Nephron progenitor cell (in vitro differentiated cells): ENCODE data around the gene GRIN2C.

Experiments
- DNase-seq: peaks from one replicate; pipeline ENCODE4 v3.0.0; 2021
- H3K27ac Mint-ChIP-seq: 2 replicates; pipeline ENCODE4 v1.8.0; 2021; ENCODE audit warnings: mild to moderate bottlenecking, moderate library complexity, mixed read lengths
- H3K27me3 Mint-ChIP-seq: 2 replicates; pipeline ENCODE4 v1.8.0; 2021; ENCODE audit warnings: mild to moderate bottlenecking, low read depth, mixed read lengths; ENCODE audit not compliant: poor library complexity
- H3K36me3 Mint-ChIP-seq: 2 replicates; pipeline ENCODE4 v1.8.0; 2021; ENCODE audit warnings: low read depth, mixed read lengths
- H3K4me1 Mint-ChIP-seq: 2 replicates; pipeline ENCODE4 v1.8.0; 2021; ENCODE audit warnings: mixed read lengths
- H3K4me3 Mint-ChIP-seq: 2 replicates; pipeline ENCODE4 v1.8.0; 2021; ENCODE audit warnings: mild to moderate bottlenecking, moderate library complexity, mixed read lengths
- H3K9me3 Mint-ChIP-seq: 2 replicates; pipeline ENCODE4 v1.8.0; 2021; ENCODE audit warnings: mild to moderate bottlenecking, moderate library complexity, mixed read lengths
- TF ChIP-seq, protein P1 (sequence below): fragments of 200-600 bp; sonication (generic); IDR thresholded peaks from 2 replicates; pipeline ENCODE4 v1.5.0; 2021; ENCODE audit warnings: antibody characterized with exemption

Gene GRIN2C

GRCh38 chr17:74892974-74893911 is 33.6 kb upstream of the GRIN2C start, which contains the start of gene FADS6:
FADS6 (minus strand) TSS chr17:74893633; CDS start chr17:74893595, 38 bp downstream.
- H3K9me3 Mint-ChIP-seq: no peaks in the 10 kb centered on the region
- no peak within 1 kb of the TSS for H3K27ac Mint-ChIP-seq
- no peaks in the 10 kb centered on the region for H3K36me3 Mint-ChIP-seq
- H3K27me3 Mint-ChIP-seq: peaks cover 99% of the 10 kb centered on the region
- DNase-seq: peak; percentile 60
- TF ChIP-seq, protein P1, sequence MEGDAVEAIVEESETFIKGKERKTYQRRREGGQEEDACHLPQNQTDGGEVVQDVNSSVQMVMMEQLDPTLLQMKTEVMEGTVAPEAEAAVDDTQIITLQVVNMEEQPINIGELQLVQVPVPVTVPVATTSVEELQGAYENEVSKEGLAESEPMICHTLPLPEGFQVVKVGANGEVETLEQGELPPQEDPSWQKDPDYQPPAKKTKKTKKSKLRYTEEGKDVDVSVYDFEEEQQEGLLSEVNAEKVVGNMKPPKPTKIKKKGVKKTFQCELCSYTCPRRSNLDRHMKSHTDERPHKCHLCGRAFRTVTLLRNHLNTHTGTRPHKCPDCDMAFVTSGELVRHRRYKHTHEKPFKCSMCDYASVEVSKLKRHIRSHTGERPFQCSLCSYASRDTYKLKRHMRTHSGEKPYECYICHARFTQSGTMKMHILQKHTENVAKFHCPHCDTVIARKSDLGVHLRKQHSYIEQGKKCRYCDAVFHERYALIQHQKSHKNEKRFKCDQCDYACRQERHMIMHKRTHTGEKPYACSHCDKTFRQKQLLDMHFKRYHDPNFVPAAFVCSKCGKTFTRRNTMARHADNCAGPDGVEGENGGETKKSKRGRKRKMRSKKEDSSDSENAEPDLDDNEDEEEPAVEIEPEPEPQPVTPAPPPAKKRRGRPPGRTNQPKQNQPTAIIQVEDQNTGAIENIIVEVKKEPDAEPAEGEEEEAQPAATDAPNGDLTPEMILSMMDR: no peak
- peak within 1 kb of the TSS; percentile 78 for H3K4me3 Mint-ChIP-seq
- peaks cover 29% of the 10 kb centered on the region for H3K4me1 Mint-ChIP-seq

- TF ChIP-seq, protein P1: no peak
- no peak for DNase-seq
- no peaks in the 10 kb centered on the region for H3K36me3 Mint-ChIP-seq
- H3K4me1 Mint-ChIP-seq: peaks cover 29% of the 10 kb centered on the region
- H3K9me3 Mint-ChIP-seq: no peaks in the 10 kb centered on the region
- peaks cover 95% of the 10 kb centered on the region for H3K27me3 Mint-ChIP-seq
- no peak overlapping the region for H3K4me3 Mint-ChIP-seq
- no peak overlapping the region for H3K27ac Mint-ChIP-seq
Measured at GRCh38 chr17:74892013-74892841, 32.5 kb upstream of the GRIN2C start.

- no peaks in the 10 kb centered on the region for H3K36me3 Mint-ChIP-seq
- no peak overlapping the region for H3K27ac Mint-ChIP-seq
- no peaks in the 10 kb centered on the region for H3K9me3 Mint-ChIP-seq
- peaks cover 94% of the 10 kb centered on the region for H3K27me3 Mint-ChIP-seq
- TF ChIP-seq, protein P1: no peak
- no peak overlapping the region for H3K4me3 Mint-ChIP-seq
- DNase-seq: no peak
- peaks cover 29% of the 10 kb centered on the region for H3K4me1 Mint-ChIP-seq
Measured at GRCh38 chr17:74890554-74890953, 30.9 kb upstream of the GRIN2C start.

- peaks cover 83% of the 10 kb centered on the region for H3K27me3 Mint-ChIP-seq
Measured at GRCh38 chr17:74888469-74888868, 28.8 kb upstream of the GRIN2C start.

DNA sequence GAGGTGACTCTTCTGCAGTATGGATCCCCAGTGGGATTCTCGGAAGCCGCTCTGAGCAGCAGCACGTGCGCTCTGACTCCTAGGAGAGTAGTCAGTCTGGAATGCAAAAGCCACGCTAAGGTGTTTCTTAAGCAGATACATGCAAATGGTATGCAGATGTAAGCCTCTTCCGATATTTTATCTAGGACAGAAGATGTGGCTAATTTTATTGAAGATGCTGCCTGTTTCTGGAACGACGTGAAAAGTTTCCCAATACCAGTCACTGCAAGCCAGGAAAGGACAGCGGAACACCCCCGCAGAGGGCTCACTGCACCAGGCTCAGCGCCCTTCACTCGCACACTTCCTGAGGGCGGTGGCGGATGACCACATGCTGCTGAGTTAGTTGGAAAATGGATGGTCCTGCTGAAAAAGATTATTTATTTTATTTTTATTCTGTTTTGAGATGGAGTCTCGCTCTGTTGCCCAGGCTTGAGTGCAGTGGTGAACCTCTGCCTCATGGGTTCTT is 23.6 kb upstream of the GRIN2C start:
- Mint-ChIP-seq H3K27ac (no peak overlapping the region), H3K9me3 (no peaks in the 10 kb centered on the region), H3K4me1 (peaks cover 11% of the 10 kb centered on the region), H3K27me3 (peaks cover 56% of the 10 kb centered on the region), H3K36me3 (no peaks in the 10 kb centered on the region), H3K4me3 (no peak overlapping the region)
- TF ChIP-seq, protein P1: no peak
- no peak for DNase-seq

More at GRCh38 chr17:74888469-74888868, 28.8 kb upstream of the GRIN2C start:
- TF ChIP-seq, protein P1: no peak
- H3K27ac Mint-ChIP-seq: no peak overlapping the region
- peaks cover 18% of the 10 kb centered on the region for H3K4me1 Mint-ChIP-seq
- H3K36me3 Mint-ChIP-seq: no peaks in the 10 kb centered on the region
- no peak overlapping the region for H3K4me3 Mint-ChIP-seq
- no peaks in the 10 kb centered on the region for H3K9me3 Mint-ChIP-seq
- DNase-seq: no peak
